SK-N-SH (cell line): ENCODE measurements around the gene SLC12A5.

Experiments used
- EP300 ChIP-seq, 2 experiments: IDR thresholded peaks; 2 replicates each; pipeline versions ENCODE4 v1.4.0 to v1.6.1; 2012; ENCODE audit warnings: borderline replicate concordance in 1 of 2, low read depth in 1 of 2, low read length in 1 of 2
- RAD21 ChIP-seq: IDR thresholded peaks from 2 replicates; pipeline ENCODE4 v1.6.1; 2012; ENCODE audit warnings: mild to moderate bottlenecking, low read length
- TF ChIP-seq, protein P1 (sequence below): fragments of 200-600 bp; sonication (generic); IDR thresholded peaks from 2 replicates; pipeline ENCODE4 v1.6.1; 2017; ENCODE audit warnings: antibody characterized with exemption, mild to moderate bottlenecking, moderate library complexity

- TF ChIP-seq, protein P1, sequence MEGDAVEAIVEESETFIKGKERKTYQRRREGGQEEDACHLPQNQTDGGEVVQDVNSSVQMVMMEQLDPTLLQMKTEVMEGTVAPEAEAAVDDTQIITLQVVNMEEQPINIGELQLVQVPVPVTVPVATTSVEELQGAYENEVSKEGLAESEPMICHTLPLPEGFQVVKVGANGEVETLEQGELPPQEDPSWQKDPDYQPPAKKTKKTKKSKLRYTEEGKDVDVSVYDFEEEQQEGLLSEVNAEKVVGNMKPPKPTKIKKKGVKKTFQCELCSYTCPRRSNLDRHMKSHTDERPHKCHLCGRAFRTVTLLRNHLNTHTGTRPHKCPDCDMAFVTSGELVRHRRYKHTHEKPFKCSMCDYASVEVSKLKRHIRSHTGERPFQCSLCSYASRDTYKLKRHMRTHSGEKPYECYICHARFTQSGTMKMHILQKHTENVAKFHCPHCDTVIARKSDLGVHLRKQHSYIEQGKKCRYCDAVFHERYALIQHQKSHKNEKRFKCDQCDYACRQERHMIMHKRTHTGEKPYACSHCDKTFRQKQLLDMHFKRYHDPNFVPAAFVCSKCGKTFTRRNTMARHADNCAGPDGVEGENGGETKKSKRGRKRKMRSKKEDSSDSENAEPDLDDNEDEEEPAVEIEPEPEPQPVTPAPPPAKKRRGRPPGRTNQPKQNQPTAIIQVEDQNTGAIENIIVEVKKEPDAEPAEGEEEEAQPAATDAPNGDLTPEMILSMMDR = no peak
- TF ChIP-seq EP300 (IDR thresholded peaks at IDR 0.05; ENCODE audit: borderline replicate concordance in 1 of 2, low read depth in 1 of 2, low read length in 1 of 2) = no peak
- TF ChIP-seq RAD21 = no peak
These were observed 24.4 kb downstream of the SLC12A5 start for GRCh38 chr20:46053416-46053815.
